CD14-positive monocyte (primary cell): ENCODE measurements around the gene STAT4. TPM values are rescaled to one million over a fixed set of nuclear protein-coding genes. Genes with fewer than 3 reads are reported as not detected.
A peak's percentile ranks its signal among the peaks of the same experiment; 100 is the strongest.

ENCODE experiments used
- DNase-seq, 3 donors: peaks; one replicate each; pipeline ENCODE4 v3.0.0-alpha.2; 2011 to 2022
- H2AFZ ChIP-seq: 2 replicates; pipeline ENCODE4 v1.6.0; 2012; ENCODE audit warnings: mild to moderate bottlenecking, low read depth, low read length, inconsistent platforms; ENCODE audit not compliant: insufficient read depth, poor library complexity, severe bottlenecking
- H3K27ac ChIP-seq, 2 donors: 1 replicate in 1 of 2; 2 replicates in 1 of 2; pipeline ENCODE4 v1.5.1; 2012 to 2013; ENCODE audit warnings: low read length in 2 of 2, control low read depth in 1 of 2, inconsistent platforms in 1 of 2, low read depth in 1 of 2, mild to moderate bottlenecking in 1 of 2
- H3K27me3 ChIP-seq, 2 donors: one replicate each; pipeline versions ENCODE4 v1.6.0 to v1.6.1; 2011 to 2013; ENCODE audit warnings: low read length in 2 of 2; ENCODE audit not compliant: control insufficient read depth in 2 of 2, insufficient read depth in 2 of 2
- H3K36me3 ChIP-seq, 2 donors: replicated peaks in 1 of 2; 1 replicate in 1 of 2; 2 replicates in 1 of 2; pipeline versions ENCODE4 v1.5.1 to v1.6.1; 2012 to 2013; ENCODE audit warnings: low read length in 2 of 2, control low read depth in 1 of 2, inconsistent platforms in 1 of 2, mild to moderate bottlenecking in 1 of 2; ENCODE audit not compliant: insufficient read depth in 2 of 2, control insufficient read depth in 1 of 2
- H3K4me1 ChIP-seq, 2 donors: 1 replicate in 1 of 2; 2 replicates in 1 of 2; pipeline versions ENCODE4 v1.5.1 to v1.6.1; 2012 to 2013; ENCODE audit warnings: low read length in 2 of 2, control low read depth in 1 of 2, inconsistent platforms in 1 of 2, mild to moderate bottlenecking in 1 of 2, moderate library complexity in 1 of 2; ENCODE audit not compliant: insufficient read depth in 2 of 2, control insufficient read depth in 1 of 2
- H3K4me2 ChIP-seq: replicated peaks from 2 replicates; pipeline ENCODE3; 2012; ENCODE audit warnings: low read length, moderate library complexity, mild to moderate bottlenecking; ENCODE audit not compliant: poor library complexity, severe bottlenecking; ENCODE audit errors: extremely low read depth
- H3K4me3 ChIP-seq, 3 experiments: fragments of 200-600 bp in 1 of 3; sonication (generic) in 1 of 3; replicated peaks in 1 of 3; 1 replicate in 2 of 3; 2 replicates in 1 of 3; pipeline ENCODE4 v1.5.1; 2011 to 2013; ENCODE audit warnings: low read length in 3 of 3, mild to moderate bottlenecking in 3 of 3, control low read depth in 2 of 3, low read depth in 2 of 3, inconsistent platforms in 1 of 3, moderate library complexity in 1 of 3
- H3K79me2 ChIP-seq: 2 replicates; pipeline ENCODE4 v1.6.0; 2012; ENCODE audit warnings: mild to moderate bottlenecking, control low read depth, inconsistent platforms, low read length, moderate library complexity; ENCODE audit not compliant: insufficient read depth
- H3K9ac ChIP-seq: 2 replicates; pipeline ENCODE4 v1.6.0; 2017; ENCODE audit warnings: low read length, mild to moderate bottlenecking; ENCODE audit not compliant: insufficient read depth, poor library complexity, severe bottlenecking
- H3K9me3 ChIP-seq, 2 donors: replicated peaks in 1 of 2; 1 replicate in 1 of 2; 2 replicates in 1 of 2; pipeline versions ENCODE4 v1.5.1 to v1.6.1; 2012 to 2013; ENCODE audit warnings: low read length in 2 of 2, control low read depth in 1 of 2; ENCODE audit not compliant: control insufficient read depth in 1 of 2, insufficient read depth in 1 of 2
- H4K20me1 ChIP-seq: 2 replicates; pipeline ENCODE4 v1.6.0; 2012; ENCODE audit warnings: mild to moderate bottlenecking, low read length, control low read depth, moderate library complexity; ENCODE audit not compliant: insufficient read depth
- H3K27ac Mint-ChIP-seq, 7 donors: one replicate each; pipeline ENCODE4 v1.8.0; 2020; ENCODE audit warnings: mild to moderate bottlenecking in 7 of 7, mixed read lengths in 7 of 7, moderate library complexity in 6 of 7, inconsistent platforms in 2 of 7
- H3K27me3 Mint-ChIP-seq, 3 donors: one replicate each; pipeline ENCODE4 v1.8.0; 2021 to 2022; ENCODE audit warnings: low read depth in 3 of 3, mild to moderate bottlenecking in 3 of 3, mixed read lengths in 3 of 3, moderate library complexity in 3 of 3, inconsistent platforms in 1 of 3
- H3K36me3 Mint-ChIP-seq, 2 donors: one replicate each; pipeline ENCODE4 v1.8.0; 2020; ENCODE audit warnings: mixed read lengths in 2 of 2, inconsistent platforms in 1 of 2, mild to moderate bottlenecking in 1 of 2
- H3K4me1 Mint-ChIP-seq: one replicate; pipeline ENCODE4 v1.8.0; 2020; ENCODE audit warnings: mild to moderate bottlenecking, mixed read lengths
- H3K4me3 Mint-ChIP-seq, 2 donors: one replicate each; pipeline ENCODE4 v1.8.0; 2020; ENCODE audit warnings: mild to moderate bottlenecking in 2 of 2, mixed read lengths in 2 of 2, moderate library complexity in 1 of 2
- H3K9me3 Mint-ChIP-seq, 7 donors: one replicate each; pipeline ENCODE4 v1.8.0; 2020 to 2022; ENCODE audit warnings: mixed read lengths in 7 of 7, mild to moderate bottlenecking in 6 of 7, moderate library complexity in 6 of 7, inconsistent platforms in 2 of 7
- CTCF ChIP-seq: fragments of 200-600 bp; IDR thresholded peaks from one replicate; pipeline ENCODE4 v1.8.0; 2022; ENCODE audit warnings: antibody characterized with exemption, mild to moderate bottlenecking
- WGBS: methylation state at CpG from one replicate; pipeline ENCODE4 v1.1.5; 2013; ENCODE audit warnings: missing lambda C conversion rate; ENCODE audit not compliant: insufficient coverage; 5-methylcytosine and 5-hydroxymethylcytosine counted together
- intact Hi-C, 2 donors: fragments of 100-400 bp; cut with micrococcal nuclease; formaldehyde crosslinking; loops; one replicate each; pipeline versions ENCODE4 v1.15.0 to v1.15.1; 2023
- polyA plus RNA-seq, 3 donors: library from polyadenylated mRNA; depleted of rRNA in 1 of 3; unstranded in 2 of 3; stranded (reverse) in 1 of 3; fragments of 300-500 nt in 2 of 3; fragments of >200 nt in 1 of 3; fragmentation: Illumina TruSeq in 2 of 3; gene quantifications; 1 replicate in 2 of 3; 2 replicates in 1 of 3; pipeline ENCODE4 v1.2.3, GENCODE V29; 2012 to 2021

STAT4 gene
- polyA plus RNA-seq, 3 donors, result 0.31 to 0.52 (median 0.31) TPM

- H3K27ac ChIP-seq, result no peak overlapping the region
- no peaks in the 10 kb centered on the region for H3K79me2 ChIP-seq
- DNase-seq, result no peak
- H3K27me3 Mint-ChIP-seq, result no peaks in the 10 kb centered on the region
- H3K9me3 Mint-ChIP-seq, result no peaks in the 10 kb centered on the region
- no CpG with 5 or more reads among the region's 2 CpGs for WGBS
- no peak overlapping the region for H3K4me2 ChIP-seq
- no peaks in the 10 kb centered on the region for H3K36me3 ChIP-seq
- no peaks in the 10 kb centered on the region for H4K20me1 ChIP-seq
- H3K27ac Mint-ChIP-seq, result no peak overlapping the region
- no peak overlapping the region for H2AFZ ChIP-seq
- TF ChIP-seq CTCF, result no peak
- H3K4me3 ChIP-seq, result no peak overlapping the region
- peaks cover 0 to 3% of the 10 kb centered on the region in 2 donors for H3K36me3 Mint-ChIP-seq
- H3K4me1 ChIP-seq, result peaks cover 34 to 46% of the 10 kb centered on the region in 2 donors
- no peaks in the 10 kb centered on the region for H3K27me3 ChIP-seq
- peaks cover 53% of the 10 kb centered on the region for H3K4me1 Mint-ChIP-seq
- H3K9me3 ChIP-seq, result no peaks in the 10 kb centered on the region
- H3K4me3 Mint-ChIP-seq, result no peak overlapping the region
- H3K9ac ChIP-seq, result no peak overlapping the region
- intact Hi-C loops, result no loop called here
Observed at GRCh38 chr2:191031256-191031655, 119.5 kb downstream of the STAT4 start.

DNA sequence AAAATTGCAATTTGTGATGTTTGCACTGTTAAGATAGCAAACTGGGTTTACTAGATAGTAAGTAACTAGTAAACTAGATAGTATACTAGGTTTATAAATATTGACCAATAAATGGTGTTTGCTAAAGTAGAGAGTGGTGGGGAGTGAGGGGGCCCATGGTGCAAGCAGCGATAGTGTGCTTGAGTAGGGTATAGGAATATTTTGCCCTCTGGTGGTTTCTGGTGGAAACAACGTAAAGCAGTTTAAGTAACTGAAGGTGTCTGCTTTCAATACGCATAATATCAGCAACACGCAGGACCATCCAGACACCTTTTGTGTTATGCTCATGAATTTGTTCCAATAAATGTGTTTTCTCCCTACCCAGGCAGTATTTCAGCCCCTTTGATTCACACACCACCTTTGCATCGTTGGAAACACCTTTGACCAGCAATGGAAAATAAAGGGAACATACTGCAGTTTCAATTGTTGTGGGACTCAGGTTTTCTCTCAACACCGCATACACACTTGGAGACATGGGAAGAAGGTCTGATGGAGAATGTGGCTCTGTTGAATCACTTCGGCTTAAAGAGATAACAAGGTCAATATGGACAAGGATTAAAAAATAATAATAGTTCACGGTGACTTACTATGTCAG lies 120.2 kb downstream of the STAT4 start:
- Histone ChIP-seq H3K4me2 (peak overlapping the region; percentile 55), H3K79me2 (no peaks in the 10 kb centered on the region), H3K9ac (no peak overlapping the region), H3K36me3 (no peaks in the 10 kb centered on the region), H3K27ac (no peak overlapping the region), H3K27me3 (no peaks in the 10 kb centered on the region), H2AFZ (peak overlapping the region; percentile 46), H3K4me1 (peaks cover 40 to 52% of the 10 kb centered on the region in 2 donors), H3K9me3 (no peaks in the 10 kb centered on the region), H3K4me3 (peak overlapping the region in 1 of 3 experiments; percentile 45), H4K20me1 (no peaks in the 10 kb centered on the region)
- H3K36me3 Mint-ChIP-seq, result peaks cover 0 to 3% of the 10 kb centered on the region in 2 donors
- intact Hi-C loops, result no loop called here
- peaks cover 57% of the 10 kb centered on the region for H3K4me1 Mint-ChIP-seq
- no peaks in the 10 kb centered on the region for H3K27me3 Mint-ChIP-seq
- DNase-seq, result peak in 2 of 3 donors; percentile 55 to 70
- H3K4me3 Mint-ChIP-seq, result peak overlapping the region in 1 of 2 donors; percentile 57
- H3K27ac Mint-ChIP-seq, result no peak overlapping the region
- WGBS, result 0% methylated on average over 1 of the region's 8 CpGs
- TF ChIP-seq CTCF, result peak; percentile 85
- H3K9me3 Mint-ChIP-seq, result no peaks in the 10 kb centered on the region
